HepG2 (cell line): ENCODE results near the gene CDK10. TPM values are rescaled to one million over a fixed set of nuclear protein-coding genes. Genes with fewer than 3 reads are reported as not detected.
A peak's percentile ranks its signal among the peaks of the same experiment; 100 is the strongest.

Source experiments
- BRCA1 ChIP-seq: sonication (generic); formaldehyde crosslinking; IDR thresholded peaks from 2 replicates; pipeline ENCODE4 v1.4.0; 2020; ENCODE audit warnings: missing genetic modification reagents
- CBFB ChIP-seq: sonication (generic); formaldehyde crosslinking; IDR thresholded peaks from 2 replicates; pipeline ENCODE4 v1.4.0; 2020; ENCODE audit warnings: missing genetic modification reagents
- FOSL1 ChIP-seq: sonication (generic); formaldehyde crosslinking; IDR thresholded peaks from 2 replicates; pipeline ENCODE4 v1.9.0; 2021; ENCODE audit warnings: missing genetic modification reagents, borderline replicate concordance
- HMG20B ChIP-seq: conservative IDR thresholded peaks from 2 replicates; pipeline ENCODE4 v1.6.1; 2016; ENCODE audit warnings: missing genetic modification reagents, missing compliant biosample characterization
- IKZF4 ChIP-seq: sonication (generic); formaldehyde crosslinking; IDR thresholded peaks from 2 replicates; pipeline ENCODE4 v1.5.1; 2020; ENCODE audit warnings: borderline replicate concordance, mild to moderate bottlenecking, low read depth, missing genetic modification reagents; ENCODE audit errors: not compliant biosample characterization
- KLF12 ChIP-seq: sonication (generic); formaldehyde crosslinking; IDR thresholded peaks from 2 replicates; pipeline ENCODE4 v1.4.0; 2020; ENCODE audit warnings: missing genetic modification reagents, borderline replicate concordance
- MIER2 ChIP-seq: IDR thresholded peaks from 2 replicates; pipeline ENCODE4 v1.6.1; 2016; ENCODE audit warnings: missing biosample characterization, missing genetic modification reagents
- PITX1 ChIP-seq: sonication (generic); formaldehyde crosslinking; IDR thresholded peaks from 2 replicates; pipeline ENCODE4 v1.5.1; 2020; ENCODE audit warnings: mild to moderate bottlenecking, missing genetic modification reagents
- RORA ChIP-seq: sonication (generic); formaldehyde crosslinking; IDR thresholded peaks from 2 replicates; pipeline ENCODE4 v1.5.0; 2020; ENCODE audit warnings: mild to moderate bottlenecking, missing genetic modification reagents, moderate library complexity
- RXRA ChIP-seq: sonication (generic); formaldehyde crosslinking; IDR thresholded peaks from 2 replicates; pipeline ENCODE4 v1.5.1; 2020; ENCODE audit warnings: missing genetic modification reagents
- SNRNP70 ChIP-seq: fragments of 200-400 bp; formaldehyde crosslinking; IDR thresholded peaks from 2 replicates; pipeline ENCODE4 v1.6.1; 2017; ENCODE audit warnings: mild to moderate bottlenecking, low read depth, low read length, moderate library complexity
- YEATS4 ChIP-seq: sonication (generic); formaldehyde crosslinking; IDR thresholded peaks from 2 replicates; pipeline ENCODE4 v1.4.0; 2020; ENCODE audit warnings: missing genetic modification reagents, borderline replicate concordance
- ZBTB3 ChIP-seq: sonication (generic); formaldehyde crosslinking; IDR thresholded peaks from 2 replicates; pipeline ENCODE4 v1.4.0; 2020; ENCODE audit warnings: low read depth, mild to moderate bottlenecking, moderate library complexity, missing genetic modification reagents, borderline replicate concordance
- ZNF143 ChIP-seq: sonication (generic); formaldehyde crosslinking; IDR thresholded peaks from 2 replicates; pipeline ENCODE4 v1.4.0; 2020; ENCODE audit warnings: missing genetic modification reagents
- ZNF552 ChIP-seq: sonication (generic); formaldehyde crosslinking; IDR thresholded peaks from 2 replicates; pipeline ENCODE4 v1.9.0; 2022; ENCODE audit warnings: missing genetic modification reagents, mild to moderate bottlenecking, borderline replicate concordance
- ZNF570 ChIP-seq: sonication (generic); formaldehyde crosslinking; IDR thresholded peaks from 2 replicates; pipeline ENCODE4 v1.4.0; 2020; ENCODE audit warnings: mild to moderate bottlenecking, missing genetic modification reagents, borderline replicate concordance
- polyA plus RNA-seq, 8 experiments: library from polyadenylated mRNA; depleted of rRNA in 3 of 8; stranded (reverse) in 7 of 8; unstranded in 1 of 8; fragments of >200 nt; fragmentation: Illumina TruSeq in 4 of 8; extraction: Trizol in 4 of 8; gene quantifications; 2 replicates each; pipeline versions ENCODE4 v1.2.1 to v1.2.3, GENCODE V29; 2011 to 2016; ENCODE audit warnings: low read depth in 4 of 8, missing spikeins in 1 of 8, mixed read lengths in 1 of 8; ENCODE audit not compliant: insufficient read depth in 1 of 8
- total RNA-seq, 5 experiments: library from RNA; depleted of rRNA; stranded (reverse); fragments of >200 nt; fragmentation: Illumina TruSeq; extraction: Trizol; gene quantifications; 2 replicates each; pipeline ENCODE4 v1.2.3, GENCODE V29; 2016; ENCODE audit warnings: low read depth in 1 of 5
- TF ChIP-seq, protein P1 (sequence below): sonication (generic); formaldehyde crosslinking; IDR thresholded peaks from 2 replicates; pipeline ENCODE4 v1.5.0; 2020; ENCODE audit warnings: mild to moderate bottlenecking, missing genetic modification reagents
- TF ChIP-seq, protein P2 (sequence below): fragments of 450-650 bp; IDR thresholded peaks from 2 replicates; pipeline ENCODE4 v1.6.1; 2016
- TF ChIP-seq, protein P3 (sequence below): sonication (generic); formaldehyde crosslinking; IDR thresholded peaks from 2 replicates; pipeline ENCODE4; 2020; ENCODE audit warnings: missing genetic modification reagents, mild to moderate bottlenecking, borderline replicate concordance
- TF ChIP-seq, protein P4 (sequence below): IDR thresholded peaks from 2 replicates; pipeline ENCODE4 v1.6.1; 2016; ENCODE audit warnings: missing genetic modification reagents, missing compliant biosample characterization
- TF ChIP-seq, protein P5 (sequence below): sonication (generic); formaldehyde crosslinking; IDR thresholded peaks from 2 replicates; pipeline ENCODE4 v1.4.0; 2020; ENCODE audit warnings: mild to moderate bottlenecking, missing genetic modification reagents

CDK10 gene
- total and polyA plus RNA-seq, 2 of the 13 experiments (the other 11 are each of a cell fraction or from before 2014, with no cell fraction given) = 2.5 to 3.9 TPM

DNA sequence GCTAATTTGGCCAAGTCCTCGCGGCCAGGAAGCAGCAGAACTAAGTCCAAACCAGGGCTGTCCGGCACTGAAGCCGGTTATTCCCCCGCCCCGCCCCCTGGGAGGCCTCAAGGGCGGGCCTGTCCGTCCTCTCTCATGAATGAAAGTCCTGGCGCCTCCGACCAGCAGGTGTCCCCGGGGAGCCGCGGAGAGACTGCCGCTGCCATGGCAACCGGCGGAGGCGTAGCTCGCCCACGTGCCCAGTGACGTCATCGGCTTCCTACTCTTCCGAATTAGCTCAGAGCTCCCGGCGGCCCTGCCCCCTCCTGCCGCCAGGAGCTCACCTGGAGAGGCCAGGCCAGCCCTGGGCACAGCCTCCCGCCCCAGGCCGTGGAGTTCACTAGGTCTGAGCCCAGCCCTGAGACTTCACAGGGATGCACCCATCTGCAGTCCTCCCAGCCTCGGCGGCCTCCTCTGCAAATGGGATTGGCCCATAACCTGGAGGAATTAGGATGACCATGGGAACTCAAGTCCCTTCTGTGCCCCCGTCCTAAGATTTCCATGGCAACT, 13.7 kb downstream of the CDK10 start (continued):
- TF ChIP-seq ZBTB3 (CRISPR knock-in tag) (peak; percentile 69; the same call in 1 of the 2 replicates), YEATS4 (peak; percentile 16; the same call in 1 of the 2 replicates), KLF12 (CRISPR knock-in tag) (peak; percentile 81; the same call in 1 of the 2 replicates), ZNF143 (CRISPR knock-in tag) (no peak; the same call in 1 of the 2 replicates), HMG20B (no peak), BRCA1 (CRISPR knock-in tag) (no peak), RORA (no peak), IKZF4 (no peak), ZNF570 (CRISPR knock-in tag) (no peak), ZNF552 (no peak; the same call in 1 of the 2 replicates), SNRNP70 (no peak), PITX1 (CRISPR knock-in tag) (peak; percentile 86), RXRA (CRISPR knock-in tag) (no peak), MIER2 (CRISPR knock-in tag) (peak; percentile 45; the same call in 1 of the 2 replicates), FOSL1 (no peak), CBFB (CRISPR knock-in tag) (peak; percentile 68; the same call in 1 of the 2 replicates)
- TF ChIP-seq, protein P1, sequence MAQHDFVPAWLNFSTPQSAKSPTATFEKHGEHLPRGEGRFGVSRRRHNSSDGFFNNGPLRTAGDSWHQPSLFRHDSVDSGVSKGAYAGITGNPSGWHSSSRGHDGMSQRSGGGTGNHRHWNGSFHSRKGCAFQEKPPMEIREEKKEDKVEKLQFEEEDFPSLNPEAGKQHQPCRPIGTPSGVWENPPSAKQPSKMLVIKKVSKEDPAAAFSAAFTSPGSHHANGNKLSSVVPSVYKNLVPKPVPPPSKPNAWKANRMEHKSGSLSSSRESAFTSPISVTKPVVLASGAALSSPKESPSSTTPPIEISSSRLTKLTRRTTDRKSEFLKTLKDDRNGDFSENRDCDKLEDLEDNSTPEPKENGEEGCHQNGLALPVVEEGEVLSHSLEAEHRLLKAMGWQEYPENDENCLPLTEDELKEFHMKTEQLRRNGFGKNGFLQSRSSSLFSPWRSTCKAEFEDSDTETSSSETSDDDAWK (CRISPR knock-in tag) = no peak
- TF ChIP-seq, protein P2, sequence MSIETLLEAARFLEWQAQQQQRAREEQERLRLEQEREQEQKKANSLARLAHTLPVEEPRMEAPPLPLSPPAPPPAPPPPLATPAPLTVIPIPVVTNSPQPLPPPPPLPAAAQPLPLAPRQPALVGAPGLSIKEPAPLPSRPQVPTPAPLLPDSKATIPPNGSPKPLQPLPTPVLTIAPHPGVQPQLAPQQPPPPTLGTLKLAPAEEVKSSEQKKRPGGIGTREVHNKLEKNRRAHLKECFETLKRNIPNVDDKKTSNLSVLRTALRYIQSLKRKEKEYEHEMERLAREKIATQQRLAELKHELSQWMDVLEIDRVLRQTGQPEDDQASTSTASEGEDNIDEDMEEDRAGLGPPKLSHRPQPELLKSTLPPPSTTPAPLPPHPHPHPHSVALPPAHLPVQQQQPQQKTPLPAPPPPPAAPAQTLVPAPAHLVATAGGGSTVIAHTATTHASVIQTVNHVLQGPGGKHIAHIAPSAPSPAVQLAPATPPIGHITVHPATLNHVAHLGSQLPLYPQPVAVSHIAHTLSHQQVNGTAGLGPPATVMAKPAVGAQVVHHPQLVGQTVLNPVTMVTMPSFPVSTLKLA = peak; percentile 96
- TF ChIP-seq, protein P3, sequence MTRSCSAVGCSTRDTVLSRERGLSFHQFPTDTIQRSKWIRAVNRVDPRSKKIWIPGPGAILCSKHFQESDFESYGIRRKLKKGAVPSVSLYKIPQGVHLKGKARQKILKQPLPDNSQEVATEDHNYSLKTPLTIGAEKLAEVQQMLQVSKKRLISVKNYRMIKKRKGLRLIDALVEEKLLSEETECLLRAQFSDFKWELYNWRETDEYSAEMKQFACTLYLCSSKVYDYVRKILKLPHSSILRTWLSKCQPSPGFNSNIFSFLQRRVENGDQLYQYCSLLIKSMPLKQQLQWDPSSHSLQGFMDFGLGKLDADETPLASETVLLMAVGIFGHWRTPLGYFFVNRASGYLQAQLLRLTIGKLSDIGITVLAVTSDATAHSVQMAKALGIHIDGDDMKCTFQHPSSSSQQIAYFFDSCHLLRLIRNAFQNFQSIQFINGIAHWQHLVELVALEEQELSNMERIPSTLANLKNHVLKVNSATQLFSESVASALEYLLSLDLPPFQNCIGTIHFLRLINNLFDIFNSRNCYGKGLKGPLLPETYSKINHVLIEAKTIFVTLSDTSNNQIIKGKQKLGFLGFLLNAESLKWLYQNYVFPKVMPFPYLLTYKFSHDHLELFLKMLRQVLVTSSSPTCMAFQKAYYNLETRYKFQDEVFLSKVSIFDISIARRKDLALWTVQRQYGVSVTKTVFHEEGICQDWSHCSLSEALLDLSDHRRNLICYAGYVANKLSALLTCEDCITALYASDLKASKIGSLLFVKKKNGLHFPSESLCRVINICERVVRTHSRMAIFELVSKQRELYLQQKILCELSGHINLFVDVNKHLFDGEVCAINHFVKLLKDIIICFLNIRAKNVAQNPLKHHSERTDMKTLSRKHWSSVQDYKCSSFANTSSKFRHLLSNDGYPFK (CRISPR knock-in tag) = peak; percentile 84; the same call in 1 of the 2 replicates
- TF ChIP-seq, protein P4, sequence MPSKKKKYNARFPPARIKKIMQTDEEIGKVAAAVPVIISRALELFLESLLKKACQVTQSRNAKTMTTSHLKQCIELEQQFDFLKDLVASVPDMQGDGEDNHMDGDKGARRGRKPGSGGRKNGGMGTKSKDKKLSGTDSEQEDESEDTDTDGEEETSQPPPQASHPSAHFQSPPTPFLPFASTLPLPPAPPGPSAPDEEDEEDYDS (CRISPR knock-in tag) = peak; percentile 77
- TF ChIP-seq, protein P5, sequence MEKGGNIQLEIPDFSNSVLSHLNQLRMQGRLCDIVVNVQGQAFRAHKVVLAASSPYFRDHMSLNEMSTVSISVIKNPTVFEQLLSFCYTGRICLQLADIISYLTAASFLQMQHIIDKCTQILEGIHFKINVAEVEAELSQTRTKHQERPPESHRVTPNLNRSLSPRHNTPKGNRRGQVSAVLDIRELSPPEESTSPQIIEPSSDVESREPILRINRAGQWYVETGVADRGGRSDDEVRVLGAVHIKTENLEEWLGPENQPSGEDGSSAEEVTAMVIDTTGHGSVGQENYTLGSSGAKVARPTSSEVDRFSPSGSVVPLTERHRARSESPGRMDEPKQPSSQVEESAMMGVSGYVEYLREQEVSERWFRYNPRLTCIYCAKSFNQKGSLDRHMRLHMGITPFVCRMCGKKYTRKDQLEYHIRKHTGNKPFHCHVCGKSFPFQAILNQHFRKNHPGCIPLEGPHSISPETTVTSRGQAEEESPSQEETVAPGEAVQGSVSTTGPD = no peak
